LNCAP (cell line): Measurements from ENCODE around the gene CLEC1A.

Experiments
- CTCF ChIP-seq: fragments of 450-650 bp; IDR thresholded peaks from 2 replicates; pipeline ENCODE4 v1.5.1; 2017; ENCODE audit warnings: mild to moderate bottlenecking

CLEC1A gene

GRCh38 chr12:10021342-10021741 is 77.4 kb downstream of the CLEC1A start:
- no peak for TF ChIP-seq CTCF
